ENCODE results near the gene CUTA.

Gene CUTA

DNA sequence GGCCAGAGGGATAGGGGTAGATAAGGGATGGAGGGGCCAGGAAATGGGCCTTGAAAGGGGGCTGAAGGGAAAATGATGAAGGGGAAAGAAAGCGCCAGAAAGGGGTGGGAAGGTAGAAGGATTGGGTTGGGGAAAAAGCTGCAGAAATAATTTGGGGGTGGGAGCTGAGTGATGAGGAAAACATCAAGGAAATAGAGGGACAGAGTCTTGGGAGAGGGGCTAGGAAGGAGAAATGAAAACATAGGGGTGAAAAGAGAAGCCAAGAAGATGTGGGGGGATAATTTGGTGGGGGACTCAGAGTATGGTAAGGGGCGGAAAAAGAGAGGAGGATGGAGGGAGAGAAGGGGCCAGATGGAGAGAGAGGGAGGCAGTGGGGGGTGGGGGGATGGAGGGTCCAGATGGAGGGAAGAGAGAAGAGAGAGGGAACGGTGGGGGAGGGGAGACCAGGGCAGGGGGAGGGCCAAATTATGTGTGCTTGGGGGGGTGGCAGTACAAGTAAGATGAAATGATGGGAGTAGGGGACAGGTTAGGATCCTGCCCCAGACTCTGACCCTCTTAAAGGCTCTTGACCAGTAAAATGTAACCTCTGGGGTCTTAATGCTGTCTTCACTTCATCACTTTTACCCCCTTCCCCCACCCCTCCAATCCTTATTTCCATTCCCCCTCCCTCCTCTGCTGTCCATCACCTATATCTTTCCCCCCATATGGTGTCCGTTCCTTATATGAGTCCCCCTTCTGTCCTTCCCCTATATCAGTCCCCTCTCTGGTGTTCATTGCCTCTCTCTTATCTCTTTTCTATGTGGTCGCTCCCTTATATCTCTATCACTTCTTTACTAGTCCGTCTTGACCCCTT is 2.8 kb upstream of the CUTA start:
- DNase-seq, result peak; percentile 35

DNA sequence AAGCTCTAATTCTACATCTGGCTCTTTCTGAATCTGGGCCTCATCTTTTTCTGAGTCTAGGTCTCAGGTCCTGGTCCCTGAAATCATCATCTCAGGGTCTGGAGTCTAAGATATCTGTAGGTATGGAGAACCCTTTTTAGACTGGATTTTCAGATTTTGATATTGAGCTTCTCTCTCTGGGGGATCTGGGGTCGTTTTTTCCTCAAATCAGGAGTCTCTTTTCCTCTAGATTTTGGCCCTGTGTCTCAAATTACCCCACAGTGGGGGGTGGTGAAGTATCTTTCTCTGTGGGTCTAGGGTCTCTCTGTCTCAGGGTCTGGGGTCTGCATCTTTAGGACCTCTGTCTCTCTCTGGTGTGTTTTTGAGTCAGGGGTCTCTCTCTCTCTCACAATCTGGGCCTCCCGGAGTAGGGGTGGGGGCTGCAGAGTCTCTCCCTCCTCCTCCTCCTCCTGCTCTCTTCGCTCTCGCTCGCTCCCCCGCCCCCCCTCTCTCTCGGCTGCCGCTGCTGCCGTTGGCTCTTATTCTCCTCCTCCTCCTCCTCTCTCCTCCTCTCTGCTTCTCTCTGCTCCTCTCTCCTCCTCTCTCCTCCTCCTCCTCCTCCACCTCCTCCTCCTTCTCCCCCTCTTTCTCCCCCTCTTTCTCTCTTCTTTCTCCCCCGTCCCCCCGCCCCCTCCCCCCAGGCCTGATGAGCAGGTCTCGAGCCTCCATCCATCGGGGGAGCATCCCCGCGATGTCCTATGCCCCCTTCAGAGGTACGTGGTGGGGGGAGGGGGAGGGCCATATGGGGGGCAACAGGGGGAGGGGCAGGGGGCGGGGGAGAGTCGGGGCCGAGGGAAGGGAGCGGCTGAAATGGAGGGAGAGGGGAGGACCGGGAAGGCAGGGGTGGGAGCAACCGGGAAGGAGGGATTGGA is 1.9 kb upstream of the CUTA start, which contains the start of gene SYNGAP1:
SYNGAP1 (plus strand) TSS at position 486 of the 911 bp plus-strand sequence; CDS start at position 686, 200 bp downstream.
- peak; percentile 80 for DNase-seq

- DNase-seq, result peak; percentile 33
Measured at GRCh38 chr6:33418690-33419291, 884 bp upstream of the CUTA start.

GRCh38 chr6:33417128-33417902 is 592 bp downstream of the CUTA start:
- DNase-seq, result peak; percentile 93

DNA sequence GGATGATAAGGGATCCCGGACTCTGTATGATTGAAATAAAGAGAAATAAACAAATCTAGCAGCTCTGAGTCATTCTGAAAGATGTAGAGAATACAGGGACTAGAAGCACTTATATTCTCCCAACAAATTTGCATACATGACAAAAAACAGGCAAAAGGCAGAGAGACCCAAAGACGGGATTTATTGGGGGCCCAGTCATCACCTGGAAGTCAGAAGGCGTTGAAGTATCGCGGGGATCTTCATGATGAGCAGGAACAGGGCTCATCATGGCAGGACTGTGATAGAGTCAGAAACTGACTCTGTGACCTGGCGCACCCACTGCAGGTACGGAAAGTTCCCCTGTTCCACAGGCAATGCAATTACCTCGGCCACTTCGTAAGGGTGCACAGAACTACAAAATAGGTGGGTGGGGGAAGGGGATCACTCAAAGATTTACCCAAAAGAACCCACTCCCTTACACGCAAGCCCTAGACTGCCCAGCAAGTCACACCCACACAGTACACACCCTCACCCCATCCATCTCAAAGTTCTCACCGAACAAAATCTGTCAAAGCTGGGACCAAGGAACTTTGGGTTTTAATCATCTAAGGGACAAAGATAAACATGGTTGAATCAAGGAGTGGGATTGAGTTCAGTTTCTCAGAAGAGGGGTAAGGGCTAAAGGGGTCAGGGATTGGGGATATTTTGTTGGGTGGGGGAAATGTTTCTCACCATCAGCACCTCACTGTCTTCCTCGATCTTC is 1.4 kb downstream of the CUTA start:
- no peak for DNase-seq

- no peak for DNase-seq
Measured at GRCh38 chr6:33415831-33416230, 2.1 kb downstream of the CUTA start.

DNA sequence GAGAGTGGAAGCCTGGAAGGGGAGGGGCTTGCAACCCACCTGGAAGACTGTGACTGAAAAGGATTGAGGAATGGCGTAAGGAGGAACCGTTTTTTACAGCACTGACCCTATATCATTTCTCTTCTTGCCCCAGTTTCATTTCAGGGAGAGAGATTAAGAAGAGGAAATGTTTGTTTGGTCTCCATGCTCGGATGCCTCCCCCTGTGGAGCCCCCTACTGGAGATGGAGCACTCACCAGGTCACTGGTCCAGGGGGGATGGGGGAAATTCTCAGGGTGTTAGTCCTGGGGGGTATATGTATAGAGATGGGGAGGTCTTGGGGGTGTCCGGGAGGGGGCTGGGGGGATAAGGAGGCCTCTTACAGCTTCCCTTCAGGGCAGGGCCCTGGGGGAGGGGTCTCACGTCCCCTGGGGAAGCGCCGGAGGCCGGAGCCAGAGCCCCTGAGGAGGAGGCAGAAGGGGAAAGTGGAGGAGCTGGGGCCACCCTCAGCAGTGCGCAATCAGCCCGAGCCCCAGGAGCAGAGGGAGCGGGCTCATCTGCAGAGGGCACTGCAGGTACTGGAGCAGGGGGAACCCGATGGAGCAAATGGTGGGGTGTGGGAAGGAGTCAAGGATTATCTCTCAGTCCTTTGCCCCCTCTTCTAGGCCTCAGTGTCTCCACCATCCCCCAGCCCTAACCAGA is 3.2 kb downstream of the CUTA start:
- no peak for DNase-seq

GRCh38 chr6:33413241-33414120 is 4.4 kb downstream of the CUTA start:
- no peak for DNase-seq

DNA sequence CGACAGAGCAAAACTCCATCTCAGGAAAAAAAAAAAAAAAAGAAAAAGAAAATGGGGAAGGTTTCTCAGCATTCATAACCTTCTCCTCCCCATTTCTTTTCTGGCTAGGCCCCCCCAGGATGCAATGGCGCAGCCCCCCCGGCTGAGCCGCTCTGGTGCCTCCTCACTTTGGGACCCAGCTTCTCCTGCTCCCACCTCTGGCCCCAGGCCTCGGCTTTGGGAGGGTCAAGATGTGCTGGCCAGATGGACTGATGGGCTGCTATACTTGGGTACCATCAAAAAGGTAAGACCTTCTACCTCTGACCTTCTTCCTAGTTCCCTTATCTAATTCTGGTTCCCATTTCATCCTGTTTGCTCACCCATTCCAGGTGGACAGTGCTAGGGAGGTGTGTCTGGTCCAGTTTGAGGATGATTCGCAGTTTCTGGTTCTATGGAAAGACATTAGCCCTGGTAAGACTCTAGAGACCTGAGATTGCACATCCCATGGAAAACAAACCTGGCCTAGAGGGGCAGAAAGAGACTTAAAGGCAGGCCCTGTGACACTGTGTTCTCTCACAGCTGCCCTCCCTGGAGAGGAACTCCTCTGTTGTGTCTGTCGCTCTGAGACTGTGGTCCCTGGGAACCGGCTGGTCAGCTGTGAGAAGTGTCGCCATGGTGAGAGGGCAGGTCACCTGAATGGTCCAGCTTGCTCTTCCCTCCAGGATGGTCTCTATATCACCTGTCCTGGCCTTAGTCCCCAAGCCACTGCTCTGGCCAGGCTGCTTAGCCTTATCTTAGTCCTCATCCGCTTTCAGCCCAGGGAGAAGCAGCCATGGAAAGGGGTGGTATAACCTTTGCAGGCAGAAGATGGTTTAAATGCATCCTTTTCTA is 5.5 kb downstream of the CUTA start:
- DNase-seq, result no peak

DNA sequence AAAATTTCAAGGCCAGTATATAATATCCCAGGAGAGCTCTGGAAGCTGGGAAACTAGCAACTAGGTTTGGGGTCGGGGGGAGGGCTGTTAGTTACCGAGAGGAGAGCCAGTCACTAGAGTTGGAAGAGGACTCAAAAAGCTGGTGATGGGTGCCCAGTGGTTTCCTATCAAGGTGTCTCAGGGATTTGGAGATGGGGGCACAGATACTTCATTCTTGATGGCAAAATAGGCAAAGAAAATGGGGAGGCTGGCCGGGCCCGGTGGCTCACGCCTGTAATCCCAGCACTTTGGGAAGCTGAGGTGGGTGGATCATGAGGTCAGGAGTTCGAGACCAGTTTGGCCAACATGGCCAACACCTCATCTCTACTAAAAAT is 6.3 kb downstream of the CUTA start:
- no peak for DNase-seq

DNA sequence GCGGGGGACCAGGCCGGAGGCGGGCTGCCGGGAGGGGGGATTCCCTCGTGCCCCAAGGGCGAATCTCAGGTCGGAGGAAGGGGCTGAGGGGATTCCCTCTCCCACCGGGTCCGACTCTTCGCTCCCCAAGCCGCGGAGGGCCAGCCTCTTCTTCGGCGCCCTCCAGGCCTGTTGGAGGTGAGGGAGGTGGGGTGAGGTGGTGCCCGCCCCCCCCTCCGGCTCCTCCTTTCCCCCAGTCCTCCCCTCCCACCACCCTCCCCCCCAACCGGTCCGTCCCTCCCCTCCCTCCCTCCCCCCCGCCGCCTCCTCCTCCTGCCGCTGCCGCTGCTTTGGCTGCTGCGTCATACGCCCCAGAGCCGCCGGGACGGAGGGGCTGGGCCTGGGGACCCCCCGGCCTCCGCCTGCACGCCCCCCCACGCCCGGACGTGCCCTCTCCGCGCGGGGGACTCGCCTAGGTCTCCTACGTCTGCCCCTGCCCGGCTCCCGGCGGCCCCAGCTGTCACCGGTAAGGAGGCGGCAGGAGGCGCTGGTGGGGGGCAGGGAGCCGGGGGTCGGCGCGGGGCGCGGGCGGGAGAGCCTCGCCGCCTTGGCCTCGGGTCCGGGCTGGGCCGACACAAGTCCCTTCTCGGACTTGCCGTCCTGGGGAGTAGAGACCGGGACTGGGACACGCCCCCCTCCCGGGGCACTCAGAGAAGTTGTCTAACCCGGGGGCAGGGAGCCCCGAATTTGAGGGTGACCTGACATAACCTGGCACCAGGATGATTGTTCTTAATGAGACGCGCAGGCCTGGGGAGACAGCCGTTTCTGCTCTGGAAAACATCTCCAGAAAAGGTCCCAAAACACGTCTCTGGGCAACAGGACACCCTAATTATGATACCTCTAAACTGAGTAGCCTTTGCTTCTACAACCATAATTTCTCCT is 6.9 kb downstream of the CUTA start, which contains the start of gene PHF1:
PHF1 (plus strand) TSS at position 304 of the 921 bp plus-strand sequence. CDS start 1,250 bp downstream, outside the sequence.
- DNase-seq, result peak; percentile 87

GRCh38 chr6:33410050-33410710 is 7.7 kb downstream of the CUTA start:
- DNase-seq, result peak; percentile 99

GRCh38 chr6:33407132-33407718 is 10.7 kb downstream of the CUTA start:
- peak; percentile 31 for DNase-seq

GRCh38 chr6:33406126-33406525 is 11.8 kb downstream of the CUTA start:
- no peak for DNase-seq

- no peak for DNase-seq
Measured at GRCh38 chr6:33405386-33405940, 12.4 kb downstream of the CUTA start.

GRCh38 chr6:33404884-33405283 is 13.0 kb downstream of the CUTA start:
- no peak for DNase-seq
